ENCODE results near the gene LIMS1. TPM values are rescaled to one million over a fixed set of nuclear protein-coding genes. Genes with fewer than 3 reads are reported as not detected.

The LIMS1 gene
- total and polyA plus RNA-seq, 2 of the 13 experiments (the other 11 are each of a cell fraction or from before 2014, with no cell fraction given) = 38.3 to 49.6 TPM

- TF ChIP-seq THAP8 (CRISPR knock-in tag; IDR thresholded peaks at IDR 0.05; ENCODE audit: borderline replicate concordance) = no peak
- TF ChIP-seq SPEN (CRISPR knock-in tag; IDR thresholded peaks at IDR 0.05; ENCODE audit: low read depth) = no peak
- TF ChIP-seq ZFP91 (CRISPR knock-in tag; IDR thresholded peaks at IDR 0.05; ENCODE audit: borderline replicate concordance) = 0 out of 2 replicates have a peak, but pooled peaks have one; percentile 20
- no peak for TF ChIP-seq CREB3 (CRISPR knock-in tag; IDR thresholded peaks at IDR 0.05)
- no peak for TF ChIP-seq SALL2 (CRISPR knock-in tag; IDR thresholded peaks at IDR 0.05)
- TF ChIP-seq ZNF124 (CRISPR knock-in tag; IDR thresholded peaks at IDR 0.05) = 0 out of 2 replicates have a peak, but pooled peaks have one; percentile 1
- peak; percentile 52; the same call in 1 of the 2 replicates for TF ChIP-seq ZNF12 (CRISPR knock-in tag; IDR thresholded peaks at IDR 0.05)
- TF ChIP-seq MYNN (CRISPR knock-in tag; IDR thresholded peaks at IDR 0.05; ENCODE audit: low read depth) = no peak
- no peak for TF ChIP-seq GPBP1L1 (CRISPR knock-in tag; IDR thresholded peaks at IDR 0.05)
- TF ChIP-seq ZMYM2 (CRISPR knock-in tag; IDR thresholded peaks at IDR 0.05) = 0 out of 2 replicates have a peak, but pooled peaks have one; percentile 27
- no peak for TF ChIP-seq ZNF30 (CRISPR knock-in tag; IDR thresholded peaks at IDR 0.05)
Observed at GRCh38 chr2:108635630-108636354, 101.5 kb downstream of the LIMS1 start (continued).
